HG03520 (cell line): ENCODE results near the gene FNDC3B.
"Not testable (repeated sequence)": the region's sequence is repeated elsewhere in the genome, so short reads cannot be mapped to it uniquely, and the experiment has no call there.

Experiments used
- ATAC-seq: cut with Tn5 transposase; IDR thresholded peaks from one replicate; pipeline ENCODE4 v1.9.1; 2021; ENCODE audit warnings: mild to moderate bottlenecking, moderate library complexity; ENCODE audit not compliant: unreplicated experiment

FNDC3B gene

DNA sequence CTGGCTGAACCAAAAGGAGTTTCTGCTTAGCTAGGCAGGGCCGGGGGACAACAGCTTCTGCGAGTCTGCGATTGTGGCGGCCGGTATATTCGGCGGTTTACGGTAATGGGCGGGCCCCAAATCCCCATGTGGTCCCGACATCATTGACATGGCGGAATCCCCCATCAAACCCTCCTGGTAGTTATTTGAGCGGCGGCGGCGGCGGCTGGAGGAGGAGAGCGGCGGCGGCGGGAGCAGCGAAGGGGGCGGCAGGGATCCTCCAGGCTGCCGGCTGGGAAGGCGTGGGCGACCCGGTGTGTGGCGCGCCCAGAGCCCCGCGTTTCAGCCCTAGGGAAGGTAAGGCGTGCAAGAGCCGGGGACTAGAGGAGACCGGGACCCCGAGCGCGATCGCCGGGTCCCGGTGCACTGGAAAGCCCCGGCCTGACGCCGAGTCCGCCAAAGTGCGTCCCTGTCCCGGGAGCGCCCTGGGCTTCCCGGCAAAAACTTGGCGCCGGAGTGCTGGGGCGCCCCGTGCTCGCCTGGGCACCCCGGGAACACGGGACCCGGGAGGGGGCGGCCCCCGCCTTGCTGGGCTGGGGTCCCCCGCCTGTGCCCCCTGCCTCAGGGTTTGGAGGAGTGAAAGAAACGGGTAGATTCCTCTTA, at the start of gene FNDC3B:
Gene FNDC3B (plus strand): TSS at position 143 of the 642 bp plus-strand sequence. CDS start 72,902 bp downstream, outside the sequence.
- ATAC-seq, result peak; percentile 68

DNA sequence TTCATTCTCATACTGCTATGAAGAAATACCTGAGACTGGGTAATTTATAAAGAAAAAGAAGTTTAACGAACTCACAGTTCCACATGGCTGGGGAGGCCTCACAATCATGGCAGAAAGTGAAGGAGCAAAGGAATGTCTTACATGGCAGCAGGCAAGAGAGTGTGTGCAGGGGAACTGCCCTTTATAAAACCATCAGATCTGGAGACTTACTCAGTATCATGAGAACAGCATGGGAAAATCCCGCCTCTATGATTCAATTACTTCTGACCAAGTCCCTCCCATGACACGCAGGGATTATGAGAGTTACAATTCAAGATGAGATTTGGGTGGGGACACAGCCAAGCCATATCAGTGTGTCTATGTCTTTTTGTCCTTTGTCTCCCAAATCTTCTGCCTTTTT, 49.1 kb upstream of the FNDC3B start:
- ATAC-seq, result not testable (repeated sequence)

DNA sequence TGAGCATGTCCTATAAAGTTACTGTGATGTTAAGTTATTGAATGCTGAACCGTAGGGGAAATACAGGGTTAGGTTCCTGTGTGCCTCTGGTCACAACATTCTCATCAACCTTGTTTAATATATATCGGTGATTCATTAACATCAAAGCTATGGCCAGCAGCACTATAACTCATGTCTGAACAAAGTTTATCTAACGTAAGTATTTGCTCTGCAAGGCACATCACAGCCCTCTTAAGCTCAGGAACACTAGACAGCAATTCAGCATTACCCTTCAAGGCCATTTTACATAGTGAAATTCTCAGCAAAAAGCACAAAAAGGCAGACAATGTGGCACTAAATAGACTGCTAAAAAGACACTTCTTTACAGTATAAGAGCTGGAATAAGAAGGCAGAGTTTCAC, 48.2 kb upstream of the FNDC3B start:
- ATAC-seq, result no peak

DNA sequence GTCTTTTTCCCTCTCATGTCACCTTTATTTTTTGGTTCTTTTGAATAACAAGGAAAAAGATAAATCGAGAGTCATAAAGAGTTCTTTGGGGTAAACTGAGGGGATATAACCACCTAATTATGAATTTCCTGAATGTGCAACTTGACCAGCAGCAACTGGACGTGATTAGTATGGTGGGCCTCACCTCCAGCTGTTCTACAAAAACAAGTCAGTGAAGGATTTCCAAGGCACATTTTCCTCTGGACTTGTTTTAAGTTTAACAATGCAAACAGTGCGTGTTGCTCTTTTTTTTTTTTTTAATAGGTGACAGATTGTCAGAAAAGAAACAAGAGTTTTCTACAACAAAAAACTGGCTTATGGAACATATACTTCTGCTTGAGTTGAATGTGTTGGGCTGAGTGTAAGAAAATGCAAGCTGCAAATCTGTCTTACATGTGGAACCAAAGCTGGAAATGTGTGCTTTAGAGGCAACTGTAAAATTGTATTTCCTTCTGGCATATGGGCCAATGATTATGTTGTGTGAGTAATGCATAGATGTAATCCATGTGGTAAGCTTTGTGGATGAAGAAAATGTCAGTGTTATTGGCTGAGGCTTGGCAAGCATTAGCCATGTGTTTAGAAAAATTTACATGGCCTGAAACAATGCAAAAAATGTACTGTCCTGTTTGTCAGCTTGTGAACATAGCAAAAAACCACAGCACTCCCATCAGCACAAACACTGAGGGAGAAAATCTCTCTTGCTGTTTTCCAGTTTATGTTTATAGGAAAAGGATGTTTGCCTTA, 44.5 kb upstream of the FNDC3B start:
- no peak for ATAC-seq

DNA sequence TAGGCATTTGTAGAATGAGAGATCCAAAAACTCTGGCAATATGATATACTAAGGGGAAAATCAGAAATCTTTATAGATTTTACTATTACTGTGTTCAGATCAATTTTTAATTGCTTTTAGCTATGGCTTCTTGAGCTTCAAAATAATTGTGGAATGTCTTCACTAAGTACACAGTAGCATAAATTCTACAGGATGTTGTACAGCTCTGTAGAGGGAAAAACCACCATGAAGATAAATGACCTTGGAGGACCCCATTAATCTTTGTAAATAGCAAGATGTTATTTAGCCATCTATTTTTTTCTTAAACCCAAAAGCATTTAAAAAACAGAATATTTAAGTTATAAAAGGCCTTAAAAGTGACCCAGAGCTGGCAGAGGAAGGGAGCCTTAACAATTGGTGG, 43.9 kb upstream of the FNDC3B start:
- no peak for ATAC-seq

DNA sequence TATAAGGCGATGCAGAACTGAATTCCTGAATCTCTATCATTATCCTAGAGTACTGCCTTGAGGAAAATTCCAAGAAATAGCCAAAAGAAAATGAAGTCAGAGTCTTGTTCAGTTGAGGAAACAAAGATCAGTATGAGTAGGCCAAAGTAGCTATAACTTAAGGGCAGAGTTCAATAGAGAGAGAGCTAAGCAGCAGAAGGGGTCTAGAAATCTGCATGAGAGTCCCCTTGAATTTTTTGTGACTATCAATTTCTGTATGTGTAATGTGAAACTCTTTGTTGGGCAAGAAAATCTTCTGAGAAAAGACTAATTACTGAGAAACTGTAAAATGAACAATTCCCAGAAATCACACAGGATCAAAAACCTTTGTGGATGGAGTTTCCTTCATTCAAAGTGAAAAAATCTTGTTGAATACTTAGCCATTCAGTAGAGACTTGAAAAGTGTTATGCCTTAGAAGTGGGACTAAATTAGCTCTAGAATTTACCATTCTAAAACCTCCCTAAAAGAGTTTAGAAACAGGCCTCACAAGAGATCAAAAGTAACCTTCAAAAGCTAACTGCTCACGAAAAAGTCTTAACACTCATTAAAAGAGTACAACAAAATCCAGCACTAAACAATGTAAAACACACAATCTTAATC, 43.1 kb upstream of the FNDC3B start:
- no peak for ATAC-seq

DNA sequence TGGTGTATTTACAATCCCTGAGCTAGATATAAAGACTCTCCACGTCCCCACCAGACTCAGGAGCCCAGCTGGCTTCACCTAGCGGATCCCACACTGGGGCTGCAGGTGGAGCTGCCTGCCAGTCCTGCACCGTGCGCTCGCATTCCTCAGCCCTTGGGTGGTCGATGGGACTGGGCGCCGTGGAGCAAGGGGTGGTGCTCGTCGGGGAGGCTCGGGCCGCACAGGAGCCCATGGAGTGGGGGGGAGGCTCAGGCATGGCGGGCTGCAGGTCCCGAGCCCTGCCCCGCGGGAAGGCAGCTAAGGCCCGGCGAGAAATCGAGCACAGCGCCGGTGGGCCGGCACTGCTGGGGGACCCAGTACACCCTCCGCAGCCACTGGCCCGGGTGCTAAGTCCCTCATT, 40.6 kb upstream of the FNDC3B start:
- ATAC-seq, result not testable (repeated sequence)

DNA sequence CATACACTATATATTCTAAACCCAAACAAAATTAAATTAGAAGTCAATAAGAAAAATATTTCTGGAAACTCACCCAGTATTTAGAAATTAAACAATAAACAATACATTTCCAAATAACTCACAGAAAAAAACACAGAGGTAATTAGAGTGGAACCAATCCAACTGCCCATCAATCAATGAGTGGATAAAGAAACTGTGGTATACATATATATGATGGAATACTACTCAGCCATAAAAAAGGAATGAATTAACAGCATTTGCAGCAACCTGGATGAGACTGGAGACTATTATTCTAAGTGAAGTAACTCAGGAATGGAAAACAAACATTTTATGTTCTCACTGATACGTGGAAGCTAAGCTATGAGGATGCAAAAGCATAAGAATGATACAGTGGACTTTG, 37.8 kb upstream of the FNDC3B start:
- not testable (repeated sequence) for ATAC-seq

DNA sequence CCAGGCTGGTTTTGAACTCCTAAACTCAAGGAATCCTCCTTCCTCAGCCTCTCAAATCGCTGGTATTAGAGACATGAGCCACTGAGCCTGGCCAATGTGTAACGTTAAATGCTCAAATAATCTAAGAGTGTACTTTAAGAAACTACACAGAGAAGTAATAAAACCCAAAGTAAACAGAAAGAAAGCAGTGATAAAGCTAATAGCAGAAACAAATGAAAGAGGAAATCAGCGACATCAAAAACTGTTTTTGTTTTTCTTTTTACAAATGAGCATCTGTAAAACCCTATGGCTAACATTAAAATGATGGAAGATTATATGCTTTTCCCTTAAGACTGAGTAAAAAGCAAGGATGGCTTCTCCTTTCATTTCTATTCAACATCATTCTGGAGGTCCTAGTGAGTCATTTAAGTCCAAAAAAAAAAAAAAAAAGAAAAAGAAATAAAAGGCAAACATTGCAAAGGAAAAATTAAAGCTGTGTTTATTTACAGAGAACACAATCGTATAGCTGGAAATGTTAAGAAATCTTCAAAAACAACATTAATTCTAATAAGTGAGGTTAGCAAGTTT, 36.8 kb upstream of the FNDC3B start:
- ATAC-seq, result no peak

DNA sequence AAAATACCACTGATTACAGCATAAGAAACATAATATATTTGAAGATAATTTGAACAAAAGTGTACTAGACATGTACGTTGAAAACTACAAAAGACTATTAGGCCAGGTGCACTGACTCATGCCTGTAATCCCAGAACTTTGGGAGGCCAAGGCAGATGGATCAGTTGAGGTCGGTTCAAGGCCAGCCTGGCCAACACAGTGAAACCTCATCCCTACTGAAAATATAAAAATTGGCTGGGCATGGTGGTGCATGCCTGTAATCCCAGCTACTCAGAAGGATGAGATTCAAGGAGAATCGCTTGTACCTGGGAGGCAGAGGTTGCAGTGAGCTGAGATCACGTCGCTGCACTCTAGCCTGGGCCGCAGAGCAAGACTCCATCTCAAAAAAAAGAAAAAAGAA, 36.2 kb upstream of the FNDC3B start:
- ATAC-seq, result no peak

DNA sequence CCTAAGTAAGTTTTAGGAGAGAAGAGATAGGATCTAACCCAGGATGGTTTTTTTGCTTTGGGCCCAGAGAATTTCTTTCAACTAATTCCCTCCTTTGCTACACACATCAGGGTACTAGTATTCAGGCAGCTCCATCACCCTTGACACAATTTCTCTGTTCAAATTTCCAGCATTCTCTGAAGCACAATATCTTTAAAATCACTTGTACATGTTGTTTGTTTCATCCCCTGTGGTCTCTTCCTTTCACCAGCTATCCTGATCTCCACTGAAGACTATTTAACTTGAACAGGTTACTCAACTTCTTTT, 32.4 kb upstream of the FNDC3B start:
- no peak for ATAC-seq

DNA sequence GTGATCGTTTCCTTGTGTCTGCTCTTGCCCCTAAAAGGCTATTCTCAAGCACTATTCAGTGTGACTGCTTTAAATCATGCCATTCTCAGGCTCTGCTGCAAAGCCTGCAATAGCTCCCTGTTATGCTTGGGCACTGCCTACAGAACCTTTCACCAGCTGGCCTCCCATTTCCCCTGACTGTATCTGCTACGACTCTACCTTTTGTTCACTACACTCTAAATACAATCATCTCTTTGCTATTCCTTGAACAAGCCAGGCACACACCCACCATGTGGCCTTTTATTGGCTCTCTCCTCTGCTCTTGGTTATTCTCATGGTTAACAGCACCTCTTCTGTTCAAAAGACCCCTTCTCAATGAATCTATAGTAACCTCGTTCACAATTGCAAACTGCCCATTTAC, 29.6 kb upstream of the FNDC3B start:
- ATAC-seq, result no peak

DNA sequence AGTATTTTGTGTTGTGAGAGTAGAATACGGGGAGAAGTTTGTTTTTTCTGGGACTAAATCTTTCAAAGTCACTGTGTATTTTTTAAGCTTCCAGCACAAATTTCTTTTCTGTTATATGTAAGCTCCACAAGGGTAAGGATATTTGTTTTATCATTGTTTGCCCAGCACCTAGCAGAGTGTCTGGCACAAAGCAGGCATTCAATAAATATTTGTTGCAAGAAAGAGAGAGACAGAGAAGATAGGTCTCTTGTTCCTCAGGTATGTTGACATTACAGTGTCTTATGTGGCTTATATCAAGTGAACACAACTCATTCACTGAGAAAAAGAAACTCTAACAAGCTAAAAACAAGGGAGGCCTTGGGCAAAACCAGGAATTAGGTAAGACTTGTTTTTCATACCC, 26.6 kb upstream of the FNDC3B start:
- ATAC-seq, result no peak

DNA sequence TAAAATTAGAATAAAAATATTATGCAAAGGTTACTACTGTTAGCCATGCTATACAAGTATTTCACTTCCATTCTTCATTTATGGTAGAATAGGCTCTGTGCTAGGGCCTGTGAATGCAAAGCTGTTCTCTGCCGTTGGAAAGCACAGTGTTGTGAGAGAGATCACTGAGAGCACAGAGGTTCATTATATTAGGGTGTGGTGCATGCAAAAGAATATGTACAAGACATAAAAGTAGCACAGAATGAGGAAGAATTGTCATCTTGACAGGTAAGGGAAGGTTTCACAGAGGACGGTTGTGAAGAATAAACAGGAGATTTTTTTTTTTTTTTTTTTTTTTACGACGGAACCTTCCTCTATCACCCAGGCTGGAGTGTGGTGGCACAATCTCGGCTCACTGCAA, 25.2 kb upstream of the FNDC3B start:
- no peak for ATAC-seq

DNA sequence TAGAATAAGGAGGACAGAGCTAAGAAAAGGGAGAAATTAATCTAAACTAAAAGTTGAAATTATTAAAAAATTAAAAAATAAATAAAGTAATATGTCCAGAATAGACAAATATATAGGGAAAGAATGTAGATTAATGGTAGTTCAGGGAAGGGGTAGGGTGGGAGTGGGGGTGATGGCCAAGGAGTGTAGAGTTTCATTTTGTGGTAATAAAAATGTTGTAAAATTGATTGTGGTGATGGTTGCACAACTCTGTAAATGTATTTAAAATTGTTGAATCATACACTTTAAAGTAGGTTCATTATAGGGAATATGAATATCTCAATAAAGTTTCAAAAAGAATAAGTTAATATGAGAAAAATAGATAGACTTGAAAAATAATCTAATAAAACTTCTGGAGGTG, 21.0 kb upstream of the FNDC3B start:
- no peak for ATAC-seq

DNA sequence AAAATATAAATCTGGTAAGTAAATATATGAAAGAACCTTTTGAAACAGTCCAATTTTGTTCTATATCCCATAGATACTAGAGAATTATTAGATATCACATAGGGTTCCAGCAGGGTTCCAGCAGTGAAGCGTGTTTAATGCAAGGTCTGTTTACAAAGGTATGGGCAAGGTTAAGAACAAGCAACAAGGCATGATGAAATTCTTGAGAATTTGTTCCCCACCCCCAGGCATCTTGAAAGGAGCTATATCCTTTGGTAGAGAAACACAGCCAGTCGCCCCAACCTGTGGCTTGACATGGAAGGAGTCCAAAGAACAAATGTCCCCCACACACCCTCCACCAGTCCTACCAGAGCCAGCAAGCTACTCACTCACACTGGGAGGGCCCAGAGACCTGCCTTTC, 18.6 kb upstream of the FNDC3B start:
- ATAC-seq, result no peak

DNA sequence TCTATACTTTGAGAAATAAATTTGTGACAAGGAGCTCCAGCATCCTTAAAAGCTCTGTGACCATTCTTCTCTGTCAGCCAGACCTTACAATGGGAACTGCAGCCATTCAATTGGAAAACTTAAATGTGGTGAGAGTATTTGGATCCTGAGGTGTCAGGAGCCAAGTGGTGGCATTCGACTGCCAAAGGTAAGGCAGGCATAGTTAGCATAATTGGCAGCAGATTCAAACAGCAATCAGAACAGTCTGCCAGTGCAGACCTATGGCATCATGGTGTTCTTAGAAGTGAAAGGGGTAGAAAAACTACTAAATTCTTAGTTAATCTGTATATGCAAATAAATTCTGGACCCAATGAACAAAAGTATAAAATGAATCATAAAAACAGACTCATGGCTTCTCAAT, 18.2 kb upstream of the FNDC3B start:
- no peak for ATAC-seq

DNA sequence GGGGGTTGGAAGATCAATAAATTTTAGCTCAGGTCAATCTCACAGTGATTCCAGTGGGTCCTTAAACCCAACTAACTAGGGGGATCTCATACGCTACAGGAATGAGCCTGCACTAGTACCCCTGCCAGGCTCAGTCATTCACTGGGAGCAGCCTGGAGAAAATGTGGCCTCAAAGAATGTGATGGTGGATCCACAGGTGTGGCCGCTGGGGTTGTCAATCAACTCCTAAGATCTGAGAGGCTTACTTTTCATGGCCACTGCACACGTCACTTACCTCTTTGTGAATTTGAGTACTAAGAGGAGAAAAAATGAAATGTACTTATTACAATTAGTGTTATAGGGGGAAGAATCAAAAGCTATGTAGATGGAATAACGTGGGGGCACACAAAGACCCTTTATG, 17.5 kb upstream of the FNDC3B start:
- ATAC-seq, result no peak

DNA sequence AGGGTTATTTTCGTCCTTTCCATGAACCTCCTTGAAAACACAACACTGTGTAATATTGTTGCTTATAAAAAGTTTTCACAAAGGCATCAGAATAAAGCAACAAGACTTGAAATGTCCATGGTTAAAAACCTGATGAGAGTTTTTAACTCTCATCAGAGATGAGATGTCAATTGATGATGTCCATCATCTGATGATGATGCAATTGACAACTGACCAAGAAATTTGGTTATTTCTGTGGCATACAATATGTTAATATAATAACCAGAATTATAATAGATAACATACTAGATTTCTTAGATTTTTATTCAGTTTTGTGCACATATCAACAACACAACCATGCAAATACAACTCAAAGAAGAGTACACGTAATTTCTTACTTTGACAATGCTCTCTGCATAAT, 15.5 kb upstream of the FNDC3B start:
- no peak for ATAC-seq

DNA sequence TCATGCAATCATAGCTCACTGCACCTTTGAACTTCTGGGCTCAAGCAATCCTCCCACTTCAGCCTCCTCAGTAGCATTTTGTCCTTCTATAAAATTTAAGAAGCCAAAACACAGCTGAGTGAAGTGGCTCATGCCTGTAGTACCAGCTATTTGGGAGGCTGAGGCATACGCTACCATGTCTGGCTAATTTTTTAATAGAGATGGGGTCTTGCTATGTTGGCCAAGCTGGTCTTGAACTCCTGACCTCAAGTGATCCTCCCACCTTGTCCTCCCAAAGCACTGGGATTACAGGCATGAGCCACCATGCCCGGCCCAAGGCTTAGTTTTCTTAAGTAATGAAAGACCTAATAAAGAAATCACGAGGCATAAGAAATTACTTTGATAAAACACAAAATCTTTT, 14.7 kb upstream of the FNDC3B start:
- no peak for ATAC-seq

DNA sequence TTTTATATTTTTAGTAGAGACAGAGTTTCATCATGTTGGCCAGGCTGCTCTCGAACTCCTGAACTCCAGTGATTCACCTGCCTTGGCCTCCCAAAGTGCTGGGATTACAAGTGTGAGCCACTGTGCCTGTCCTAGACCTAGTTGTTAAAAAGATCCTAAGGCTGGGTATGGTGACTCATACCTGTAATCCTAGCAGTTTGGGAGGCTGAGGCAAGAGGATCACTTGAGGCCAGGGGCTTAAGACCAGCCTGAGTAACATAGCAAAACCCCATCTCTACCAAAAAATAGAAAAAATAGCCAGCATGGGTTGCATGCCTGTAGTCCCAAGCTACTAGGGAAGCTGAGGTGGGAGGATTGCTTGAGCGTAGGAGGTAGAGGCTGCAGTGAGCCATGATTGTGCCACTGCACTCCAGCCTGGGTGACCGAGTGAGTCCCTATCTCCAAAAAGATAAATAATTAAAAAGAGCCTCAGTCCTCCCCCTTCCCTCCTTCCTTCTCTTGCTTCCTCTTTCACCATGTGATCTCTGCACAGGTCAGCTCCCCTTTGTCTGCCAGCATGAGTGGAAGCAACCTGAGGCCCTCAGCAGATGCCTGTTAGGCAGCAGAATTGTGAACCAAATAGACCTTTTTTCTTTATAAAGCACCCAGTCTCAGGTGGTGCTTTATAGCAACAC, 9.8 kb upstream of the FNDC3B start:
- ATAC-seq, result no peak
